ENCODE measurements around the gene TMEM161A. TPM values are rescaled to one million over a fixed set of nuclear protein-coding genes. Genes with fewer than 3 reads are reported as not detected.

Gene TMEM161A
- total RNA-seq, 1 experiment from 2014 or later, result 46.0 TPM

DNA sequence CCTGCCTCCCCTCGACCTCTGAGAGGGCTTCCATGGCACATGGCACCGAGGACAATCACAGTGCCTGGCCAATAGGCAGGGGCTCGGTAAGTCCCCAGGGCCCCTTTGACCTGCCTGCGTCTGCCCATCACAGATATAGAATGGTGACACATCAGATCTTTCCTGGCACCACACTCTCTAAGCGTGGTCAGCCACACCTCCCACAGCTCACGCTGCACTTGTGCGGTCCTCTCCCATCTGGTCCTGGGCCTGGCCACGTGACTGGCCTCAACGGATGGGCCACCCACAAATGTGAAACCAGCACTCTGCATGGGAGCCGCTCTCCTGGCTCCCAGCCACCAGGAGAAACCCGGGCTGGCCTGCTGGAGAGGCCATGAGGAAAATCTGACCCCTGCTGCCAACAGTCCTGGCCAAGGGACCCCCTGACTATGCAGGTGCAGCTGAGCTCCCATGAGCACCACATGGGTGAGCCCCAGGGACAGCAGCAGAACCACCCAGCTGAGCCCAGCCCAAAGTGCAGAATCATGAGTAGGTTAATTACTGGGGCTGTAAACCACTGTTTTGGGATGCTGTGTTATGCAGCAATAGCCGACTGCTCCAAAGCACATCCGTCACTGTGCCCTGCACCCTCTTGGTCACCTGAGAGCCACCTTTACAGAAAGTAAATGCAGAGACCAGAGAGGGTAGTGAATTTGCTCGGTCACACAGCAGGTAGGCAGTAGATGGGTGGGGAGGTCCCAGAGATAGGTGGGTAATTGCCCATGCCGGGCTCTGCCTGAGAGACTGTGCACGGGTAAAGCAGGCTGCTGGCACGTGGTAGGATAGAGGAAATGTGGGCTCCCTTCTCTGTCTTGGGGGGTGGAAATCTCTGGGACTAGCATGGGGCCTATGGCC lies 41.5 kb upstream of the TMEM161A start:
- ChIA-PET POLR2A (no interaction called here), CTCF (no interaction called here)
- peaks cover 1% of the 10 kb centered on the region; the same call in 1 of the 2 replicates for H3K27me3 Mint-ChIP-seq (ENCODE audit: low read depth)
- no peak overlapping the region for H3K4me3 Mint-ChIP-seq
- no peaks in the 10 kb centered on the region for H3K4me1 Mint-ChIP-seq
- ATAC-seq (no peak), DNase-seq (ENCODE audit: low spot score) (no peak)
- H3K36me3 Mint-ChIP-seq, result peaks cover 4% of the 10 kb centered on the region
- H3K27ac Mint-ChIP-seq, result no peak overlapping the region
- no peak for TF ChIP-seq ZNF138 (CRISPR knock-in tag; conservative IDR thresholded peaks at IDR 0.05)
- TF ChIP-seq ZNF671 (CRISPR knock-in tag; IDR thresholded peaks at IDR 0.05), result no peak
- TF ChIP-seq, protein P1, sequence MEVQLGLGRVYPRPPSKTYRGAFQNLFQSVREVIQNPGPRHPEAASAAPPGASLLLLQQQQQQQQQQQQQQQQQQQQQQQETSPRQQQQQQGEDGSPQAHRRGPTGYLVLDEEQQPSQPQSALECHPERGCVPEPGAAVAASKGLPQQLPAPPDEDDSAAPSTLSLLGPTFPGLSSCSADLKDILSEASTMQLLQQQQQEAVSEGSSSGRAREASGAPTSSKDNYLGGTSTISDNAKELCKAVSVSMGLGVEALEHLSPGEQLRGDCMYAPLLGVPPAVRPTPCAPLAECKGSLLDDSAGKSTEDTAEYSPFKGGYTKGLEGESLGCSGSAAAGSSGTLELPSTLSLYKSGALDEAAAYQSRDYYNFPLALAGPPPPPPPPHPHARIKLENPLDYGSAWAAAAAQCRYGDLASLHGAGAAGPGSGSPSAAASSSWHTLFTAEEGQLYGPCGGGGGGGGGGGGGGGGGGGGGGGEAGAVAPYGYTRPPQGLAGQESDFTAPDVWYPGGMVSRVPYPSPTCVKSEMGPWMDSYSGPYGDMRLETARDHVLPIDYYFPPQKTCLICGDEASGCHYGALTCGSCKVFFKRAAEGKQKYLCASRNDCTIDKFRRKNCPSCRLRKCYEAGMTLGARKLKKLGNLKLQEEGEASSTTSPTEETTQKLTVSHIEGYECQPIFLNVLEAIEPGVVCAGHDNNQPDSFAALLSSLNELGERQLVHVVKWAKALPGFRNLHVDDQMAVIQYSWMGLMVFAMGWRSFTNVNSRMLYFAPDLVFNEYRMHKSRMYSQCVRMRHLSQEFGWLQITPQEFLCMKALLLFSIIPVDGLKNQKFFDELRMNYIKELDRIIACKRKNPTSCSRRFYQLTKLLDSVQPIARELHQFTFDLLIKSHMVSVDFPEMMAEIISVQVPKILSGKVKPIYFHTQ (CRISPR knock-in tag; IDR thresholded peaks at IDR 0.05), result no peak
- no peak for TF ChIP-seq ZNF232 (CRISPR knock-in tag; IDR thresholded peaks at IDR 0.05)
- TF ChIP-seq ZNF423 (CRISPR knock-in tag; IDR thresholded peaks at IDR 0.05), result no peak
- TF ChIP-seq, protein P2, sequence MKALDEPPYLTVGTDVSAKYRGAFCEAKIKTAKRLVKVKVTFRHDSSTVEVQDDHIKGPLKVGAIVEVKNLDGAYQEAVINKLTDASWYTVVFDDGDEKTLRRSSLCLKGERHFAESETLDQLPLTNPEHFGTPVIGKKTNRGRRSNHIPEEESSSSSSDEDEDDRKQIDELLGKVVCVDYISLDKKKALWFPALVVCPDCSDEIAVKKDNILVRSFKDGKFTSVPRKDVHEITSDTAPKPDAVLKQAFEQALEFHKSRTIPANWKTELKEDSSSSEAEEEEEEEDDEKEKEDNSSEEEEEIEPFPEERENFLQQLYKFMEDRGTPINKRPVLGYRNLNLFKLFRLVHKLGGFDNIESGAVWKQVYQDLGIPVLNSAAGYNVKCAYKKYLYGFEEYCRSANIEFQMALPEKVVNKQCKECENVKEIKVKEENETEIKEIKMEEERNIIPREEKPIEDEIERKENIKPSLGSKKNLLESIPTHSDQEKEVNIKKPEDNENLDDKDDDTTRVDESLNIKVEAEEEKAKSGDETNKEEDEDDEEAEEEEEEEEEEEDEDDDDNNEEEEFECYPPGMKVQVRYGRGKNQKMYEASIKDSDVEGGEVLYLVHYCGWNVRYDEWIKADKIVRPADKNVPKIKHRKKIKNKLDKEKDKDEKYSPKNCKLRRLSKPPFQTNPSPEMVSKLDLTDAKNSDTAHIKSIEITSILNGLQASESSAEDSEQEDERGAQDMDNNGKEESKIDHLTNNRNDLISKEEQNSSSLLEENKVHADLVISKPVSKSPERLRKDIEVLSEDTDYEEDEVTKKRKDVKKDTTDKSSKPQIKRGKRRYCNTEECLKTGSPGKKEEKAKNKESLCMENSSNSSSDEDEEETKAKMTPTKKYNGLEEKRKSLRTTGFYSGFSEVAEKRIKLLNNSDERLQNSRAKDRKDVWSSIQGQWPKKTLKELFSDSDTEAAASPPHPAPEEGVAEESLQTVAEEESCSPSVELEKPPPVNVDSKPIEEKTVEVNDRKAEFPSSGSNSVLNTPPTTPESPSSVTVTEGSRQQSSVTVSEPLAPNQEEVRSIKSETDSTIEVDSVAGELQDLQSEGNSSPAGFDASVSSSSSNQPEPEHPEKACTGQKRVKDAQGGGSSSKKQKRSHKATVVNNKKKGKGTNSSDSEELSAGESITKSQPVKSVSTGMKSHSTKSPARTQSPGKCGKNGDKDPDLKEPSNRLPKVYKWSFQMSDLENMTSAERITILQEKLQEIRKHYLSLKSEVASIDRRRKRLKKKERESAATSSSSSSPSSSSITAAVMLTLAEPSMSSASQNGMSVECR (CRISPR knock-in tag; IDR thresholded peaks at IDR 0.05; ENCODE audit: borderline replicate concordance), result no peak
- TF ChIP-seq ZNF121 (CRISPR knock-in tag; IDR thresholded peaks at IDR 0.05), result no peak
- TF ChIP-seq FOXP1 (CRISPR knock-in tag; IDR thresholded peaks at IDR 0.05; ENCODE audit: borderline replicate concordance), result no peak
- TF ChIP-seq, protein P3, sequence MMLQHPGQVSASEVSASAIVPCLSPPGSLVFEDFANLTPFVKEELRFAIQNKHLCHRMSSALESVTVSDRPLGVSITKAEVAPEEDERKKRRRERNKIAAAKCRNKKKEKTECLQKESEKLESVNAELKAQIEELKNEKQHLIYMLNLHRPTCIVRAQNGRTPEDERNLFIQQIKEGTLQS (CRISPR knock-in tag; conservative IDR thresholded peaks at IDR 0.05), result no peak
- TF ChIP-seq SMAD3 (CRISPR knock-in tag; IDR thresholded peaks at IDR 0.05; ENCODE audit: borderline replicate concordance), result no peak
- TF ChIP-seq, protein P4, sequence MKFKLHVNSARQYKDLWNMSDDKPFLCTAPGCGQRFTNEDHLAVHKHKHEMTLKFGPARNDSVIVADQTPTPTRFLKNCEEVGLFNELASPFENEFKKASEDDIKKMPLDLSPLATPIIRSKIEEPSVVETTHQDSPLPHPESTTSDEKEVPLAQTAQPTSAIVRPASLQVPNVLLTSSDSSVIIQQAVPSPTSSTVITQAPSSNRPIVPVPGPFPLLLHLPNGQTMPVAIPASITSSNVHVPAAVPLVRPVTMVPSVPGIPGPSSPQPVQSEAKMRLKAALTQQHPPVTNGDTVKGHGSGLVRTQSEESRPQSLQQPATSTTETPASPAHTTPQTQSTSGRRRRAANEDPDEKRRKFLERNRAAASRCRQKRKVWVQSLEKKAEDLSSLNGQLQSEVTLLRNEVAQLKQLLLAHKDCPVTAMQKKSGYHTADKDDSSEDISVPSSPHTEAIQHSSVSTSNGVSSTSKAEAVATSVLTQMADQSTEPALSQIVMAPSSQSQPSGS (CRISPR knock-in tag; IDR thresholded peaks at IDR 0.05; ENCODE audit: borderline replicate concordance, low read depth), result no peak
- TF ChIP-seq, protein P5, sequence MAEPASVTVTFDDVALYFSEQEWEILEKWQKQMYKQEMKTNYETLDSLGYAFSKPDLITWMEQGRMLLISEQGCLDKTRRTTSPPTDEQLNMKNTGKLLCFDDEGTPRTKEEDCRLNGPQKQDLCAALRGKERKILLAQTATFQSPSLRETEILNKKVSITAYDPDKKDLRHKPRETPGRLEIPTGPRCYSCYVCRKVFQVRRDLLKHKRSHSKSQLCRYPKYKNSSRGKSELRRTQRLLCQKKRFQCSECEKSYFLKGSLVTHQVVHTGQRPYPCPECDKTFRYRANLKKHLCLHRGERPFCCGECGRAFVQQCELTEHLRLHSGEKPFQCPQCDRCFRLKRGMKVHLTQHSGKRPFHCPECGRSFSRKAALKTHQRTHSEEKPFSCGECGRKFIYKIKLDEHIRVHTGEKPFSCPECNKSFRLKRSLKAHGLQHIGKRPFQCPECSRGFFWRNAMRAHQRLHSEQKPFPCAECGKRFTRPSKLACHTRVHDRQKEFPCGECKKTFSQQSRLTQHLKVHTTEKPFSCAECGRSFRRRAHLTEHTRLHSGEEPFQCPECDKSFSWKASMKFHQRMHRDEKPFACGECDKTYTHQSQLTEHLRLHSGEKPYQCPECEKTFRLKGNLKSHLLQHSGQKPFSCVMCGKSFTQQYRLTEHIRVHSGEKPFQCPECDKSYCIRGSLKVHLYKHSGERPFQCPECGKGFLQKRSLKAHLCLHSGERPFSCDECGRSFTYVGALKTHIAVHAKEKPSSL (CRISPR knock-in tag; conservative IDR thresholded peaks at IDR 0.05), result no peak
- no peak for TF ChIP-seq FOXJ3 (CRISPR knock-in tag; IDR thresholded peaks at IDR 0.05; ENCODE audit: borderline replicate concordance)
- no peak for TF ChIP-seq NFATC4 (CRISPR knock-in tag; IDR thresholded peaks at IDR 0.05)
- TF ChIP-seq ZNF416 (CRISPR knock-in tag; IDR thresholded peaks at IDR 0.05), result no peak
- TF ChIP-seq JUN (CRISPR knock-in tag; IDR thresholded peaks at IDR 0.05), result no peak
- no peak for TF ChIP-seq TEAD4 (CRISPR knock-in tag; IDR thresholded peaks at IDR 0.05)
- no peak for TF ChIP-seq RORB (CRISPR knock-in tag; IDR thresholded peaks at IDR 0.05)
- H3K9me3 Mint-ChIP-seq, result no peaks in the 10 kb centered on the region
